HG02678 (cell line): ENCODE data around the gene CSAD.

Experiments
- ATAC-seq: cut with Tn5 transposase; IDR thresholded peaks from one replicate; pipeline ENCODE4 v1.9.1; 2021; ENCODE audit warnings: mild to moderate bottlenecking, moderate library complexity; ENCODE audit not compliant: unreplicated experiment

CSAD gene

GRCh38 chr12:53151039-53151438, 29.7 kb downstream of the CSAD start:
- ATAC-seq: no peak

GRCh38 chr12:53147653-53148052, 33.1 kb downstream of the CSAD start:
- no peak for ATAC-seq

DNA sequence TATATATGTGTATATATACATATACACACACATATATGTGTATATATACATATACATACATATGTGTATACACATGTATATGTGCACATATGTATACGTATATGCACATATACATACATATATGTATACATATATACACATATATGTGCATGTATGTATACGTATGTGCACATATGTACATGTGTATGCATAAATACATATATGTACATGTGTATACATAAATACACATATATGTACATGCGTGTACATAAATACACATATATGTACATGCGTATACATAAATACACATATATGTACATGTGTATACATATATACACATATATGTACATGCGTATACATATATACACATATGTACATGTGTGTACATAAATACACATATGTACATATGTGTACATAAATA, 33.5 kb downstream of the CSAD start:
- no peak for ATAC-seq

DNA sequence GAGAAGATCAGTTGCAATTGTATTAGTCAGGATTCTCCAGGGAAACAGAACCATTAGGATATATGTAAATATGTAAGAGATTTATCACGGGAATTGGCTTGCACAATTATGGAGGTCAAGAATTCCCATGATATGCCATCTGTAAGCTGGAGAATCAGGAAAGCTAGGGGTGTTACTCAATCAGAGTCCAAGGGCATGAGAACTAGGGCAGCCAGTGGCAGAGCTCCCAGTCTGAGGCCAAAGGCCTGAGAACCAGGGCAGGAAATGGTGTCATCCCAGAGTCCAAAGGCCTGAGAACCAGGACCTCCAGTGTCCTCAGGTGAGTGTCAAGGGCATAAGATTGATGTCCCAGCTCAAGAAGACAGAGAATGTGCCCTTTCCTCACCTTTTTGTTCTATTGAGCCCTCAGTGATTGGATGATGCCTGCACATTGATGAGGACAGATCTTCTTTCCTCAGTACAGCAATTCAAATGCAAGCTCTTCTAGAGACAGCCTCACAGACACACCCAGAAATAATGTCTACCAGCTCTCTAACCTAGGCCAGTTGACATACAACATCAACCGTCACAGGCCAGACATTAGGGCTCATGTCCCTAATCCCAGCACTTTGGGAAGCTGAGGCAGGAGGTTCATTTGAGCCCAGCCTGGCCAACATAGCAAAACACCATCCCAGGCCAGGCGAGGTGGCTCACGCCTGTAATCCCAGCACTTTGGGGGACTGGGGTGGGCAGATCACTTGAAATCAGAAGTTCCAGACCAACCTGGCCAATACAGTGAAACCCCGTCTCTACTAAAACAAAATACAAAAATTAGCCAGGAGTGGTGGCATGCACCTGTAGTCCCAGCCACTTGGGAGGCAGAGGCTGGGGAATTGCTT, 35.1 kb downstream of the CSAD start:
- no peak for ATAC-seq

DNA sequence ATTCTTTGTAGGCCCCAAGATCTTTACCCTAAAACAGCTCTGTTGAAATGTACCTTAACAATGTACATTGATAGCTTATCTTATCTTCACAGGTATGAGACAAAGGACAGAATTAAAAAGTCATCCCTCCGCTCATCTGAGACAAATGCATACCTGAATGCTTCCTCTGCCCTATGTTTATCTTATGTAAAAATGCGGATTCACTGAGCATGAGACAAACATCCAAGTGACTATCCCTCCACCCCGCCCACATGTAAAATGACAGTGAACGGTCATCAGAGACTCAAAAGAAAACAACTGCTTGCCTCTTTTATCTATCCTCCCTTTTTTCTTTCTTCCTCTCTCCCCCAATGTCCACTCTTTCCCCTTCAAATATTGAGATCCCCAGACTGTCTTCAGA, 37.4 kb downstream of the CSAD start:
- no peak for ATAC-seq

GRCh38 chr12:53133722-53134121, 47.0 kb downstream of the CSAD start:
- ATAC-seq: no peak

DNA sequence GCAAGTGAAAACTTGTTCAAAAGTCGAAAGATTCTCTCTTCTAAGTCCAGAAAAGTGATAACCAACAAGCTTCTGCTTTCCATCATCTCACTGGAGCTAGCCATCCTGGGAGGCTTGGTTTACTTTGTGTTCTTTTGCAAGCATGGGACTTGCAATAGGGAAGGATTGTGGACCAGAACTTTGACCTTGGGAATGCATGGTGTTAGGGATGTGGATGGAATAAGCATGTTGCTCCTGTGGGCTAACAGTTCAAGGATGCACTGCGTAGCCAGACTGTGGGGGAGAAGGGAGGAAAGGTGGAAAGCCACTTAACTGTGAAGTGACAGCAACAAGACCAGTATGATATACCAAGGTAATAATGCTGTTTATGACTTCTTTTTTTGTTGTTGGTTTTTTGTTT, 48.9 kb downstream of the CSAD start:
- no peak for ATAC-seq

GRCh38 chr12:53128780-53129569, 51.8 kb downstream of the CSAD start:
- ATAC-seq: no peak

DNA sequence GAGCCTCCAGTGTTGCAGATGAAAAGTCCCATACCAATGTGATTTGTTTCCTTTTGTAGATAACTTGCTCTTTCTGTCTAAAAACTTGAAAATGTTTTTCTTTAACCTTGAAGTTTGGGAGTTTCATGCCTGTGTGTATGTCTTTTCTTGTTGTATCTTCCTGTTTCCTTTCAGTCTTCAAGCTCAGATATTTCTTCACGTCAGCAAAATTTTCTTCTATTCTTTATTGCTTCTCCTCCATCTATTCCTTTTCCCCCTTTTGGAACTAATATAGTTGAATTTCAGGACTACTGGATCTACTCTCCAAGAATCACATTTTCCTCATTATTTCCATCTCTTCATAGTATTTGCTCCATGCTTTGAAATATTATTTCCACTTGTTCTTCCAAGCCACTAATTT, 53.6 kb downstream of the CSAD start:
- ATAC-seq: no peak

GRCh38 chr12:53124352-53124723, 56.4 kb downstream of the CSAD start:
- ATAC-seq: no peak

- ATAC-seq: no peak
Measured at GRCh38 chr12:53123578-53124351, 57.0 kb downstream of the CSAD start.

GRCh38 chr12:53122961-53123468, 57.7 kb downstream of the CSAD start:
- no peak for ATAC-seq

DNA sequence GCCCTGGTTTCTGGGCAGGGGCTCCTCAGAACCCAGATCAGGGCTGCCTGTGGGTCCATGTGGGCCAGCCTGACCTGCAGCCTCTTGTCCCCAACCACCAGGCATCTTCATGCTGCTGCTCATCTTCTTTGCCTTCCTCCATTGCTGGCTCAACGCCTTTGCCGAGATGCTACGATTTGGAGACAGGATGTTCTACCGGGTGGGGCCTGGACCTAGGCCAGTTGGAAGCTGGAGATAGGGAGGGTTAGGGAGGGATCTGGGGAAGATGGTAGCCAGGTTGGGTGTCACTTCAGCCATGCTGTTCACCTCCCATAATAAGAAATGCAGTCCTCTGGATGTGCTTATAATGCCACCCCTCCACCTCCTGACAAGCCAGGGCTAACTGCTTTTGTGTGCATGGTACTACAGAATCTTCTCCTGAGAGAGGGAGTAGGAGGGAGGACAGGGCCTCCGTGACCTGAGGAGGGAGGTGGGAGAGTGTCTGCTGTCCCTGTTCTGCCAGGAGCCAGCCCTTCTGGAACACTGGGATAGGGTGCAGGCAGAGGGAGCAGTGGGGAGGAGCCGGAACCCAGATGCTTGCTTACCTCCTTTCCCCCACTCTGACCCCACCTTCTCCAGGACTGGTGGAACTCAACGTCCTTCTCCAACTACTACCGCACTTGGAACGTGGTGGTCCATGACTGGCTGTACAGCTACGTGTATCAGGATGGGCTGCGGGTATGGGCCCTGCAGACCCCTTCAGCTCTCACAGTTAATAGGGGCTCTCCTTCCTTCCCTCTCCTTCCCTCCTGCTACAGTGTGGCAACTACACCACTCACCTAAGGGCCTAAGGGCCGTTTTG, 59.8 kb downstream of the CSAD start:
- no peak for ATAC-seq

- no peak for ATAC-seq
Measured at GRCh38 chr12:53118751-53119300, 61.9 kb downstream of the CSAD start.

- ATAC-seq: no peak
Measured at GRCh38 chr12:53115891-53116648, 64.7 kb downstream of the CSAD start.

DNA sequence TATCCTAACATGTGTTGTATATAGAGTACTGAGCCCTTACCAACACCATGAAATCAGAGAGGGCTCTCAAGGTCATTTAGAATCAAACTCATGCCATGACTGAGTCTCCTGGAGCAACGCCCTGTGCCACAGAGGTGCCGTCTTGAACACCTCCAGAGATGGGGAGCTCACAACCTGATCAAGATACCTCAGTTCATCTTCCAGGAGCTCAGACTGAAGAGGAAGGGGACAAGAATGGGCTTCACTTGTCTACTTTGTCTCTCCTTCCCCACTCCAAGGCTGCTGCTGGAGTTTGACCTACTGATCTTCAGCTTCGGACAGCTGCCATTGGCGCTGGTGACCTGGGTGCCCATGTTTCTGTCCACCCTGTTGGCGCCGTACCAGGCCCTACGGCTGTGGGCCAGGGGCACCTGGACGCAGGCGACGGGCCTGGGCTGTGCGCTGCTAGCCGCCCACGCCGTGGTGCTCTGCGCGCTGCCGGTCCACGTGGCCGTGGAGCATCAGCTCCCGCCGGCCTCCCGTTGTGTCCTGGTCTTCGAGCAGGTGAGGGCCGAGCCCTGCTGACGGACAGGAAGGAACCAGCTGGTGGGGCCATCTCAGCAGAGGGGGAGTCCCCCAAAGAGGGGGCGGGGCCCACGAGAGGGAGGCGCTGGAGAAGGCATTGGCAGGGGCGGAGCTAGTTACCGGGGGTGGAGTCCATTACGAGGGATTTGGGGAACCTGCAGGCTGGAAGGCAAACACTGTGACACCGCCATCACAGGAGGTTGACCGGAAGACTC, 65.4 kb downstream of the CSAD start:
- ATAC-seq: no peak

DNA sequence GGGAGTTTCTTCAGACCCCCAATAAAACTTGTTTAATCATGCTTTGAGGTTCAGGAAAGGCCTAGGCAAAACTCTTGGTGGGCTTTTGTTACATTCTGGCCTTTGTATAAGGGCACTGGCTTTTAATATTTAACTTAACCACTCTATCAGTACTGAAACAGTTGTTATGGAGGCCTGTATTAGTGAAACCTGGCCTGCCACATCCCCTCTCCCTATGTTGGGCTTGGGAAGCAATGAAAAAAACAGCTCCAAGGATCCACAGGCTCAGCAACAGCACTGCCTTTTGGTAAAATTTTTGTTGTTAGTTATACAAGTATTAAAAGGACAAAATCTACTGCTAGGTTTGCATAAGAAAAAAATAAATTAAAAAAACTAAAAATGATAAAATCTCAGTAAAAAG, 66.8 kb downstream of the CSAD start:
- no peak for ATAC-seq

DNA sequence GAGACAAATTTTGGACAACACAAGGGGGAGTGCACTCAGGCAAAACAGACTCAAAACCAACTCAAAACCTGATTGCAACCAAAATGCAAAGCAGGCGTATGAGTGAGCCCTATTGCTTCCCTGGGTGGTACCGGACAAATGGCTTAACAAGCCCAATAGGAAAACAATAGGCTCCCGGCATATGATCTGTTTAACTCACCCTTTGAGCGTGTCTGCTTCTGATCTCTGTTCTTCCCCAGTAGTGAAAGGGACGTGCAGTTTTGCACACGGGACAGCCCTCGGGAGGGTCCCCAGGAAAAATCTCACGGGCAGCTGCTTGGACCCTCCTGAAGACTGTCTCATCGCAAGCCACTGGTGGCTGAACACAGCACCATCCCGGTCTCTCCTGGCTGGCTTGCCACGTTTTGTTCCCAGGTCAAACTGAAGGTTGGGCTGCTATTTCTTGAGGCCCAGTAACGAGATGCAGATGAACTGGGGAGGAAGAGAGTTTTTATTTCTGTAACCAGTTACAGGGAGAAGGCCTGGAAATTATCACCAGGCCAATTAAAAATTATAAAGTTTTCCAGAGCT, 67.5 kb downstream of the CSAD start:
- no peak for ATAC-seq
